NCI-H2029 treated with DMSO at 0.1 percent for 48 hours (cell line): Measurements from ENCODE around the gene REM2.

ENCODE experiments used
- DNase-seq: peaks from one replicate; lab custom pipeline; 2025; lab: John Stamatoyannopoulos, UW

Gene REM2

GRCh38 chr14:22883173-22883976 is at the start of gene REM2:
REM2 (plus strand) TSS chr14:22883222; CDS start chr14:22883288, 66 bp downstream.
- peak; percentile 92 for DNase-seq

- DNase-seq = no peak
Observed at GRCh38 chr14:22835505-22835904, 47.5 kb upstream of the REM2 start.

GRCh38 chr14:22836301-22837113 is 46.5 kb upstream of the REM2 start, which contains the start of gene MMP14:
MMP14 (plus strand) TSS chr14:22836585; CDS start chr14:22836818, 233 bp downstream.
- no peak for DNase-seq

GRCh38 chr14:22837114-22837749 is 45.8 kb upstream of the REM2 start:
- peak; percentile 88 for DNase-seq

- no peak for DNase-seq
Observed at GRCh38 chr14:22837750-22838538, 45.1 kb upstream of the REM2 start.

GRCh38 chr14:22838631-22839041 is 44.4 kb upstream of the REM2 start:
- no peak for DNase-seq

- no peak for DNase-seq
Observed at GRCh38 chr14:22839159-22839779, 43.8 kb upstream of the REM2 start.

GRCh38 chr14:22841311-22841710 is 41.7 kb upstream of the REM2 start:
- DNase-seq = no peak

GRCh38 chr14:22841769-22842168 is 41.3 kb upstream of the REM2 start:
- DNase-seq = no peak

- DNase-seq = no peak
Observed at GRCh38 chr14:22842211-22843122, 40.6 kb upstream of the REM2 start.

GRCh38 chr14:22843123-22843925 is 39.7 kb upstream of the REM2 start:
- no peak for DNase-seq

- DNase-seq = no peak
Observed at GRCh38 chr14:22844221-22845102, 38.6 kb upstream of the REM2 start.

GRCh38 chr14:22845103-22845394 is 38.0 kb upstream of the REM2 start:
- no peak for DNase-seq

- DNase-seq = no peak
Observed at GRCh38 chr14:22845821-22846625, 37.0 kb upstream of the REM2 start.

GRCh38 chr14:22846811-22847307 is 36.2 kb upstream of the REM2 start:
- no peak for DNase-seq

GRCh38 chr14:22847661-22848341 is 35.2 kb upstream of the REM2 start:
- DNase-seq = no peak
